Testis (tissue), 3 donors: Measurements from ENCODE around the gene C8G. TPM values are rescaled to one million over a fixed set of nuclear protein-coding genes. Genes with fewer than 3 reads are reported as not detected.

Experiments used
- DNase-seq: peaks from one replicate; pipeline ENCODE4 v3.0.0-alpha.2; 2019
- H3K27ac ChIP-seq, 2 donors: fragments of 200-600 bp; sonication (generic); one replicate each; pipeline ENCODE4 v1.5.1; 2019
- H3K27me3 ChIP-seq: fragments of 200-600 bp; sonication (generic); one replicate; pipeline ENCODE4 v1.5.1; 2019
- H3K36me3 ChIP-seq: fragments of 200-600 bp; sonication (generic); one replicate; pipeline ENCODE4 v1.5.1; 2017; ENCODE audit warnings: low read depth; ENCODE audit errors: missing control alignments
- H3K4me1 ChIP-seq: fragments of 200-600 bp; sonication (generic); one replicate; pipeline ENCODE4 v1.5.1; 2019
- H3K4me3 ChIP-seq, 2 donors: fragments of 200-600 bp; sonication (generic); one replicate each; pipeline ENCODE4 v1.5.1; 2017 to 2019
- H3K9me3 ChIP-seq: fragments of 200-600 bp; sonication (generic); one replicate; pipeline ENCODE4 v1.5.1; 2017
- CTCF ChIP-seq, 3 experiments: fragments of 450-650 bp in 2 of 3; fragments of 200-600 bp in 1 of 3; sonication (generic) in 1 of 3; IDR thresholded peaks; one replicate each; pipeline ENCODE4 v1.5.1; 2016 to 2019; ENCODE audit warnings: antibody characterized with exemption in 3 of 3, mild to moderate bottlenecking in 2 of 3, moderate library complexity in 1 of 3
- POLR2A ChIP-seq: fragments of 450-650 bp; IDR thresholded peaks from one replicate; pipeline ENCODE4 v1.6.1; 2017; ENCODE audit warnings: antibody characterized with exemption, mild to moderate bottlenecking, moderate library complexity
- WGBS, 2 donors: methylation state at CpG; one replicate each; pipeline ENCODE4 v1.1.5; 2018; 5-methylcytosine and 5-hydroxymethylcytosine counted together
- intact Hi-C: fragments of 100-400 bp; cut with DNase I; formaldehyde crosslinking; loops from one replicate; pipeline ENCODE4 v1.15.1; 2023; ENCODE audit warnings: low total_unique reads
- polyA plus RNA-seq: library from polyadenylated mRNA; stranded (reverse); fragments of 350-450 nt; fragmentation: Illumina TruSeq; extraction: RNeasy Lipid Tissue Mini Kit (QIAGEN cat#74804); gene quantifications from one replicate; pipeline ENCODE4 v1.2.3, GENCODE V29; 2014; ENCODE audit warnings: low read depth, low replicate concordance; ENCODE audit not compliant: insufficient read depth
- total RNA-seq, 2 donors: library from RNA; depleted of rRNA; stranded (reverse); fragments of >200 nt; gene quantifications; one replicate each; pipeline ENCODE4 v1.2.3, GENCODE V29; 2016

Gene C8G
- total and polyA plus RNA-seq, 3 donors from 2014 or later = 4.6 to 4.9 (median 4.6) TPM

GRCh38 chr9:136955202-136955942 lies 10.3 kb downstream of the C8G start:
- no peak overlapping the region for H3K27ac ChIP-seq
- H3K36me3 ChIP-seq = no peaks in the 10 kb centered on the region
- TF ChIP-seq POLR2A (no peak), CTCF (IDR thresholded peaks at IDR 0.05) (no peak)
- no peak for DNase-seq
- H3K4me1 ChIP-seq = peaks cover 42% of the 10 kb centered on the region
- intact Hi-C loops = no loop called here
- WGBS, 2 donors = 74 to 88% methylated on average over 9 to 14 of the region's 14 CpGs
- H3K4me3 ChIP-seq = no peak overlapping the region
- H3K9me3 ChIP-seq = no peaks in the 10 kb centered on the region
- H3K27me3 ChIP-seq = no peaks in the 10 kb centered on the region

GRCh38 chr9:136955943-136956335 lies 10.9 kb downstream of the C8G start:
- Histone ChIP-seq H3K36me3 (no peaks in the 10 kb centered on the region), H3K9me3 (no peaks in the 10 kb centered on the region), H3K27me3 (no peaks in the 10 kb centered on the region), H3K4me1 (peaks cover 37% of the 10 kb centered on the region), H3K4me3 (no peak overlapping the region), H3K27ac (no peak overlapping the region)
- DNase-seq = no peak
- WGBS, 2 donors = 94 to 100% methylated on average over 3 to 9 of the region's 9 CpGs
- TF ChIP-seq CTCF (IDR thresholded peaks at IDR 0.05) = no peak
- no peak for TF ChIP-seq POLR2A
- intact Hi-C loops = no loop called here

GRCh38 chr9:136956604-136957003 lies 11.6 kb downstream of the C8G start:
- H3K27me3 ChIP-seq = no peaks in the 10 kb centered on the region
- peaks cover 38% of the 10 kb centered on the region for H3K4me1 ChIP-seq
- no peak overlapping the region for H3K27ac ChIP-seq
- H3K9me3 ChIP-seq = no peaks in the 10 kb centered on the region
- WGBS, 2 donors = 96 to 100% methylated on average over 4 of the region's 4 CpGs
- TF ChIP-seq POLR2A = no peak
- no peak for TF ChIP-seq CTCF (IDR thresholded peaks at IDR 0.05)
- intact Hi-C loops = no loop called here
- H3K36me3 ChIP-seq = no peaks in the 10 kb centered on the region
- H3K4me3 ChIP-seq = no peak overlapping the region
- DNase-seq = no peak

- Histone ChIP-seq H3K4me3 (no peak overlapping the region), H3K9me3 (no peaks in the 10 kb centered on the region), H3K36me3 (no peaks in the 10 kb centered on the region), H3K27me3 (no peaks in the 10 kb centered on the region), H3K27ac (no peak overlapping the region), H3K4me1 (peaks cover 38% of the 10 kb centered on the region)
- no peak for DNase-seq
- intact Hi-C loops = no loop called here
- WGBS, 2 donors = 96 to 100% methylated on average over 1 of the region's 1 CpG
- TF ChIP-seq CTCF (IDR thresholded peaks at IDR 0.05) = no peak
- TF ChIP-seq POLR2A = no peak
These were observed 12.4 kb downstream of the C8G start for GRCh38 chr9:136957461-136957860.

- Histone ChIP-seq H3K27me3 (no peaks in the 10 kb centered on the region), H3K36me3 (no peaks in the 10 kb centered on the region), H3K4me3 (no peak overlapping the region), H3K4me1 (peaks cover 38% of the 10 kb centered on the region), H3K9me3 (no peaks in the 10 kb centered on the region), H3K27ac (no peak overlapping the region)
- WGBS, 2 donors = 93 to 96% methylated on average over 5 to 6 of the region's 6 CpGs
- no peak for DNase-seq
- intact Hi-C loops = no loop called here
- TF ChIP-seq POLR2A = no peak
These were observed 12.9 kb downstream of the C8G start for GRCh38 chr9:136957901-136958300.
